Stimulated activated CD8-positive, alpha-beta memory T cell treated with anti-CD3 and anti-CD28 coated beads, Interleukin-7, amount 100 ng/mL, for 24 hours (primary cell): Measurements from ENCODE around the gene CHST10.
"Not testable (repeated sequence)": the region's sequence is repeated elsewhere in the genome, so short reads cannot be mapped to it uniquely, and the experiment has no call there.

Experiments
- DNase-seq: peaks from one replicate; pipeline ENCODE4 v3.0.0-alpha.2; 2020; ENCODE audit warnings: low read depth

CHST10 gene, protein sequence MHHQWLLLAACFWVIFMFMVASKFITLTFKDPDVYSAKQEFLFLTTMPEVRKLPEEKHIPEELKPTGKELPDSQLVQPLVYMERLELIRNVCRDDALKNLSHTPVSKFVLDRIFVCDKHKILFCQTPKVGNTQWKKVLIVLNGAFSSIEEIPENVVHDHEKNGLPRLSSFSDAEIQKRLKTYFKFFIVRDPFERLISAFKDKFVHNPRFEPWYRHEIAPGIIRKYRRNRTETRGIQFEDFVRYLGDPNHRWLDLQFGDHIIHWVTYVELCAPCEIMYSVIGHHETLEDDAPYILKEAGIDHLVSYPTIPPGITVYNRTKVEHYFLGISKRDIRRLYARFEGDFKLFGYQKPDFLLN

DNA sequence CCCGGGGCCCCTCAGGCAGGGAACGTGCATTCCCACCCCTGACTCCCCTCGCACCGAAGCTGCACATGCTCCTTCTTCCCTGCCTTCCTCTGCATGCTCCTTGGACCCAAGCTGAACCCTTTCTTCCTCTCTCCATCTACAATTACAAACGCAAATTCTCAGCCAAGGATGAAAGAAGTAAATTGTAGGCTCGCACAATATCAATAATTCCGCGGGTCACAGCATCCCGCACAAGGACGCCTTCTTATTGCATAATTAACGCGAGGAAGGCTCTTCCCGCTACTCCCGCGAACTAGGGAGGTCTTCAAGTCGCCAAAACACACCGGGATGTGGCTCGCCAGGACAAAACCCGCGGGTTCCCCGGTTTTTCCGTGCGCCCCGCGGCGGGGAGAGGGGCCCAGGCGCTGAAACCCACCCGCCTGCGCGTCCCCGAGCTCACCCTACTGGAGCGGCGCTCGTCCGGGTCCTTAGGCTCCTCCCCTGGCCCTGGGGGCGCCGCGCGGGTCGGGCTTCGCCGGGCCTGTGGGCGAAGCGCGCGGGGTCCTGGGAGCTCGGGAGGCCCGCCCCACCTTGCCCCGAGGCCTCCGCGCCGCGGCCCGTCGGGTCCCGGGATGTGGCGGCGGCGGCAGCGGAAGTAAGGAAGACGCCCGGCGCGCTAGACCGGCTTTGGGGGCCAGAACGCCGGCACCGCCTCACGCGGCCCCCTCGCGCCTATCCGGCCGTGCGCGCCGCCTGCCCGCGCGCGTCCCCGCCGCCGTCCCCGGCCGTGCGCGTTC, at the start of gene CHST10:
TSS of gene CHST10 (minus strand) at position 734 of the 776 bp plus-strand sequence. CDS start 10,993 bp downstream, outside the sequence.
- peak; percentile 5 for DNase-seq

DNA sequence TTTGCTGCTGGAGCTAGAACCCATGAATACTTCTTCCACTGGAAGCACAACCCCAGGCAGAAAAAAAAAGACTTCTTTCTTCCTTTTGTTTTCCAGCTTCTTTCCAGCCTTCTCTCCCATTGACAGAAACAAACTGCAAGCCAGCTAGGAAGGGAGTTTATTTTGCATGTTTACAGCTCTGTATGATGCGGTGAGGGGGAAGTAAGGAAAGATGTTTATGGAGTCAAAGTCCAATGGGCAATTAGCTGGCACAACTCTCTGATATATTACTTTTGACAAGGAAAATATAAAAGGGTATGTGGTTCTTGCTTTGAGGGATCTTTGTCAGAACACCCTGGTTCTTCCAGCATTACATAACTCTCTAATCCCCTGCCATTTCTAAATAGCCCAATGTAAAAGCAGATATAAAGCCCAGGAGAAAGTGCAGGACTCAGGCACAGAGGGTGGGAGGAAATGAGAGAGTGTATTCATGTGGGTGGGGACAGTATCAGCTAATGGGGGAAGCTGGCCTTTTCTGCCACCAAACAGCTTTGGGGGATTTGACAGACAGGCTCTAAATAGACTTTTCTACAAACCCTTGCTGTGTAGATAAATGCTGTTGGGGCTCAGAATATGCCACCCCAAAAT, 43.5 kb upstream of the CHST10 start:
- DNase-seq, result no peak

DNA sequence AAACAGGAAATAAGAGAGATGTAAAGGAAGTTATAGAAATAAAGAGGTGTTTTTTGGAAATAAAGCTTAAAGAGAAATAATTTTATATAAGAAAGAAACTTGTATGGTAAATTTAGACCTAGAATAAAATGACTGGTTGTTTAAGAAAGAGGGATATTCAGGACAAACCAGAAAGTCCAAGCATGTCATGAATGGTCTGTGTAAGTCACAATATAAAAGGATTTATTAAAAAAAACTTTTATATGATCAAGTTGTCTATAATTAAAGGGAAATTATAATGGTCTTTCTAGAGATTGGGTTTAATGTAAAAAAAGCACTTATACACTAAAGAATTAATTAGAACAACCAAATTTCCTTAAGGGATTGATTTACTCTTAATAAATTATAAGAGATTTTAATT, 38.9 kb upstream of the CHST10 start:
- DNase-seq, result not testable (repeated sequence)

GRCh38 chr2:100453853-100454252, 36.4 kb upstream of the CHST10 start:
- DNase-seq, result no peak

- no peak for DNase-seq
These were observed 34.3 kb upstream of the CHST10 start for GRCh38 chr2:100451734-100452133.

DNA sequence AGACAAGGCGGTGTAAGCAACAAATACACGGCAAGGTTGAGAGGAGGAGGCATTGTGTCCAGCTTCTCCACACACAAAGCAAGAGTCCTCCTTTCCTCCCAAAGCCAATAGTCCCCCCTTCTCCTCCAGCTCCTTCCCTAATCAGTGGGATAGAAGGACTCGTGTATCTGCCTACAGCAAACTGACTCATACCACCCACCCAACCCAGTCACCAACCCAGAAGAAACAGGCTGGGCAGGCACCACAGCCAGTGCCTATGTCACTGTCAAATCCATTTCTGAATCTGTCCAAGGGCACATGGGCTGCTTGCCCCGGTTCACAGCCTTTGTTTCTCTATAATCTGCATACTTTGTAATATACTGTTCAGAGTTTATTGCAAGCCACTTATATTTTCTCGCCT, 33.6 kb upstream of the CHST10 start:
- no peak for DNase-seq

GRCh38 chr2:100446696-100447095, 29.2 kb upstream of the CHST10 start:
- DNase-seq, result no peak

DNA sequence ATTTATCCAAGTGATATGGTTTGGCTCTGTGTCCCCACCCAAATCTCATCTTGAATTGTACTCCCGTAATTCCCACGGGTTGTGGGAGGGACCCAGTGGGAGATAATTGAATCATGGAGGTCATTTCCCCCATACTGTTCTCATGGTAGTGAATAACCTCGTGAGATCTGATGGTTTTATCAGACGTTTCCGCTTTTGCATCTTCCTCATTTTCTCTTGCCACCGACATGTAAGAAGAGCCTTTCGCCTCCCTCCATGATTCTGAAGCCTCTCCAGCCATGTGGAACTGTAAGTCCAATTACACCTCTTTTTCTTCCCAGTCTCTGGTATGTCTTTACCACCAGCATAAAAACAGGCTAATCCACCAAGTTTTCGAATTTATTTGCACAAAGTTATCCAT, 20.3 kb upstream of the CHST10 start:
- DNase-seq, result no peak

GRCh38 chr2:100429726-100430125, 12.3 kb upstream of the CHST10 start:
- no peak for DNase-seq

- peak; percentile 27 for DNase-seq
These were observed 10.3 kb upstream of the CHST10 start for GRCh38 chr2:100427627-100428258.

- DNase-seq, result no peak
These were observed 9.6 kb upstream of the CHST10 start for GRCh38 chr2:100427111-100427510.

- no peak for DNase-seq
These were observed 8.9 kb upstream of the CHST10 start for GRCh38 chr2:100426384-100426720.

DNA sequence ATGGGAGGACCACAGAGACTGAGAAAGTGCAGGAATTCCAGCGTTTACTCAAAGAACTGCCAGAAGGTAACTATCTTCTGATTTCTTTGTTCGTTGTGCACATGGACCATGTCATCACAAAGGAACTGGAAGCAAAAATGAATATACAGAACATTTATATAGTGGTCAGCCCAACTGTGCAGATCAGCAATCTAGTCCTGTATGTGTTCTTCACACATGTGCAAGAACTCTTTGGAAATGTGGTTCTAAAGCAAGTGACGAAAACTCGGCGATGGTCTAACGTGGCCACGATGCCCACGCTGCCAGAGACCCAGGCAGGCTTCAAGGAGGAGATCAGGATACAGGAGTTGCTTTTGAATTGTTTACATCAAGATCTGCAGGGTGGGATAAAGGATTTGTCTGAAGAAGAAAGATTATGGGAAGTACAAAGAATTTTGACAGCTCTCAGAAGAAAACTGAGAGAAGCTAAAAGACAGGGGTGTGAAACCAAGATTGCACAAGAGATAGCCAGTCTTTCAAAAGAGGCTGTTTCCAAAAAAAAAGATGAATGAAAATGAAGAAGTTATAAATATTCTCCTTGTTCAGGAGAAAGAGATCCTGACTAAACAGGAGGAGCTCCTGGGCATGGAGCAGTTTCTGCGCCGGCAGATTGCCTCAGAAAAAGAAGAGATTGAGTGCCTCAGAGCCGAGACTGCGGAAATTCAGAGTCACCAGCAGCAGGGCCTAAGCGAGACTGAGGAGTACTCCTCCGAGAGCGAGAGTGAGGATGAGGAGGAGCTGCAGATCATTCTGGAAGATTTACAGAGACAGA, 8.3 kb upstream of the CHST10 start:
- DNase-seq, result no peak

GRCh38 chr2:100425107-100425506, 7.6 kb upstream of the CHST10 start:
- DNase-seq, result no peak

GRCh38 chr2:100424277-100424875, 6.9 kb upstream of the CHST10 start:
- no peak for DNase-seq

DNA sequence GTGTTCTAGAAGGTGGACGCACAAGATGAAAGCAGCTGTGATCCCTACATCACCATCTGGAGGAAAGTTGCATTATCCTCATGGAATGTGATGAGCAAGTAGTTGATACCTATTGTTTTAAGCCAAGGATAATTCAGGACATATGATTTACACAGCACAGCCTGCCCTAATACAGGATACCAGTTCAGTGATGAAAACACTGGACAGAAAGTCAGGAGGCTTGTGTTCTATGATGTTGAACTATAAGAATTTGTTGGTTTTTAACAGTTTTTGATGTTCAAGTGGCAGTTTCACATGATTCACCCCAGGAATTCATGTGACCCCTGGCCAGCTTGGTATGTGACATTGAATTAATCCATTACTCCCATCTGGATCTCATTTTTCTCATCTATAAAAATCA, 6.2 kb upstream of the CHST10 start:
- no peak for DNase-seq

DNA sequence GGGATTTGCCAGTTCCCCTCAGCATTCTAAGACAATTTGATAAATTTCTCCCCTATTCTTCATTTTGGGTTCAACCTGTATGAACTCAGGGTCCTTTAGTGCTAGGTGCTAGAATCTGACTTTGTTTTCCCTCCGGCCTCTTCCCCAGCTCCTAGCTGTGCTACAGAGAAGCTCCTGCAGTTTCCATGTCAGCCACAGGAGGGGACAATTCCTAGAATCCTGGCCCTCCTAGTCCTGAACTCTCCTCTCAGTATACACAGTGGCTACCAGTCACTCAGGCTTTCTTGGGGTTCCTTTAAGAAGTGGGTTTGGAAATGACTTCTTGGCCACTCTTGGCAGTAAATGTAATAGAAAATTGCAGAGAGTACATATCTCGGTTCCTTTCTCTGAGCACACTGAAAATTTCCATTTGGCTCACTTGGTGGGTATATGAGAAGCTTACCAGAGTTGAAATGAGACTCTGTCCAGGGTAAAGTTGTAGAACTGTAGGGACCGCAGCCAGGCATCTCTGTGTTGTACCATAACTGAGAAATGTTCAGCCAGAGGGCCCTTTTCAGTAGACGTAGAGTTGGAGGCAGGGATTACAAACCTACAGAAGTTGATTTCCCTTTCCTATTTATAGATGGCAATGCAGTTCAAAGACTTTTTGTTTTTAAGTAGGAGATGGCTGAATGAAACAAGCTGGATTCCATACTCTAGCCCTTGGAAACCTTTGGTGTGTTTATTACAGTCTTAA, 5.0 kb upstream of the CHST10 start:
- no peak for DNase-seq

- no peak for DNase-seq
These were observed 2.4 kb upstream of the CHST10 start for GRCh38 chr2:100419915-100420314.

DNA sequence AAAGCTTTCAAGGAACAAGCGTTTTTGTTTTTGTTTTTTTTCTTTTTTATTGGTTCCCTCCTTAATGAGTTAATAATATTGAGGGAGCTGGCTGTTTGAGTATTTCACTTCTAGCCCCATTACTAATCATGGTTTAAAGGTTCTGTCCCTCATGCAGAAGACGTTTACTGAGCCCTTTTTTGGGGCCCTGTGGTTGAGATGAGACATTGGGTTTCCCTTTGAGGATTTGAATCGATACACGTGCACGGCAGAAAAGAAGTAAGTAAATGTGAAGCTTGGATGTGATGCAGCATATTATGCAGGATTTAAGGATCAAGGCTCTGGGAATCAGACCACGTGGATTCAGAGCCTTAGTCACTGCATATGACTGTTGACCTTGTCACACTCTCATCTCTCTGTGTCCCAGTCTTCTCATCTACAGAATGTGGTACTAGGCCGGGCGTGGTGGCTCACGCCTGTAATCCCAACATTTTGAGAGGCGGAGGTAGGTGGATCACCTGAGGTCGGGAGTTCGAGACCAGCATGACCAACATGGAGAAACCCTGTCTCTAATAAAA, 1.0 kb upstream of the CHST10 start:
- no peak for DNase-seq

- no peak for DNase-seq
These were observed 250 bp upstream of the CHST10 start for GRCh38 chr2:100417711-100418124.
